GM19452 (cell line): ENCODE measurements around the gene GMPPB.

Experiments used
- ATAC-seq: cut with Tn5 transposase; IDR thresholded peaks from one replicate; pipeline ENCODE4 v1.9.1; 2021; ENCODE audit not compliant: unreplicated experiment

The GMPPB gene

GRCh38 chr3:49673121-49673714 is 50.5 kb downstream of the GMPPB start:
- ATAC-seq: no peak

- no peak for ATAC-seq
Measured at GRCh38 chr3:49671291-49672288, 52.2 kb downstream of the GMPPB start.

DNA sequence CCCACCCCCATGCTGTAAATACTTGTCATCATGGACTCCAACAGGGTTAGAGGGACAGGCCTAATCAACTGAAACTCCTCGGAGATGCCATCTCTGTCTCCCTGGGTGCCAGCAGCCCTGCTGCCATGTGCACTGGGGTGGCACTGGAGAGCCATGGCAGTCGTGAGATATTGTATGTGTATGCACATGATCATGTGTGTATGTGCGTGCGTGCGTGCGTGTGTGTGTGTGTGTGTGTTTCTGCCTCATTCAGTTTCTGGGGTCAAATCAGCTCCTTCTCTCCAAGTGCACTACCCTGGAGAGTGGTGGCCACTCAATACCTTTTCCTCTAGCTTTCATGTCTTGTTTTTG is 52.8 kb downstream of the GMPPB start:
- ATAC-seq: no peak
